HG02885 (cell line): ENCODE results near the gene WDFY2.
A peak's percentile ranks its signal among the peaks of the same experiment; 100 is the strongest.

Experiments
- ATAC-seq: cut with Tn5 transposase; IDR thresholded peaks from one replicate; pipeline ENCODE4 v1.9.1; 2021; ENCODE audit warnings: mild to moderate bottlenecking; ENCODE audit not compliant: unreplicated experiment, poor library complexity

Gene WDFY2

DNA sequence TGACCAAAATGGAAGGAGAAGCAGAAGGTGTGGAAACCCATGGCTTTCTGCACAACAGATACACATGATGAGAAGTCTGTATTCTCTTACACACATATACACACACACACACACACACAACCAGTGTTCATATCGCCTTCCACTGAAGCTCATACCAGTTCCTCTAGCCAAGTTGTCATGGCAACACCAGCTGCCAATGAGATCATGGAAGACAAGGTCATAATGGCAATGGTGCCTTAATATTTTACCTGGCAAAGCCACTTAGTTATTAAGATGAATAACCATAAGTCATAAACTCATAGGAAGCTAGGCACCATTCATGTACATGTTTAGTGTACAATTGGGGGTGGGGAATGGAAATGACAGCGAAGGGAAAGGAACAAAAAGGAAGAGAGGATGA lies 222.3 kb downstream of the WDFY2 start:
- no peak for ATAC-seq

DNA sequence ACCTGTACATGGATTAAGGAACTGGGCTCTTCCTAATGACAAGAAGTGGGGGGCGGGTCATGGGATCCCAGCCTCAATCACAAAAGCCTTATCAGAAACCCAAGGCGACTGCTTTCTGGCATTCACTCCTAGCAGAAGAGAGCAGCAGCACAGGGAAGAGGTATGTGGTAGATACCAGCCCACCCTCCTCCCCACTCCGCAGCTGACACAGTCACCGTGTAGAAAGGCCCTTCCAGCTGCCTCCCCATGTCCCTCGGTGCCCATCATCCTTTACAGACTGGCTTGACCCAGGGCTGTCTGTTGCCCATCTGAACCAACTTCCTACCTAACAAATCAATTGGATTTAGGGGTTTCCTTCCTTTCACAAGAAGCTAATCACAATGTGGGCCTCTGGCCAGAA lies 222.8 kb downstream of the WDFY2 start:
- ATAC-seq: no peak

DNA sequence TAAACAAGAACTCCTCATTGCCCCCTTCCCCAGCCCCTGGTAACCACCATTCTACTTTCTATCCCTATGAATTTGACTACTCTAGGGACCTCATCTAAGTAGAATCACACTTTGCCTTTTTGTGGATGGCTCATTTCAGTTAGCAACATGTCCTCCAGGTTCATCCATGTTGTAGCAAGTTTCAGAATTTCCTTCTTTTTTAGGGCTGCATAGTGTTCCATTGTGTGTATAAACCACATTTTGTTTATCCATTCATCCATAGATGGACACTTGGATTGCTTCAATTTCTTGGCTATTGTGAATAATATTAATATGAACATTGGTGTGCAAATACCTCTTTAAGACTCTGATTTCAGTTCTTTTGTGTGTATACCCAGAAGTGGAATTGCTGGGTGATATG lies 224.5 kb downstream of the WDFY2 start:
- ATAC-seq: no peak

DNA sequence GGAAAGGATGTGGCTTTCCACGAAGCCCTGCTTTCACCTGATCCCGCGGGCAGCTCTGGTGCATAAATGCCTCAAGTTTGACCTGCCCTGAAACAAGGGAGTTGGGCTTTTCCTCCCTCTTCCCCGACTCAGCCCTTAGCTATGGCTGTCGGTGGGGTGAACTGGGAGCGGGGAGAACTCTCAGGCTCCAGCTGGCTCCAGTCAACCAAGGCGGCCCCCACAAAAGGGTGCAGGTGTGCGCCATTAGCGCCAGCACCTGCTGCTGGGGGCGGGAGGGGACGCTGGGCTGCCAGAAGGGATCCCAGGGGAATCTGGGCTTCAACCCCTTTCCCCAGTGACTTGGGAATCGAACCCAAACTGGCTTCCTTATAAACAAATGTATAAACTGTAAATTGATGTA lies 226.8 kb downstream of the WDFY2 start:
- ATAC-seq: no peak

DNA sequence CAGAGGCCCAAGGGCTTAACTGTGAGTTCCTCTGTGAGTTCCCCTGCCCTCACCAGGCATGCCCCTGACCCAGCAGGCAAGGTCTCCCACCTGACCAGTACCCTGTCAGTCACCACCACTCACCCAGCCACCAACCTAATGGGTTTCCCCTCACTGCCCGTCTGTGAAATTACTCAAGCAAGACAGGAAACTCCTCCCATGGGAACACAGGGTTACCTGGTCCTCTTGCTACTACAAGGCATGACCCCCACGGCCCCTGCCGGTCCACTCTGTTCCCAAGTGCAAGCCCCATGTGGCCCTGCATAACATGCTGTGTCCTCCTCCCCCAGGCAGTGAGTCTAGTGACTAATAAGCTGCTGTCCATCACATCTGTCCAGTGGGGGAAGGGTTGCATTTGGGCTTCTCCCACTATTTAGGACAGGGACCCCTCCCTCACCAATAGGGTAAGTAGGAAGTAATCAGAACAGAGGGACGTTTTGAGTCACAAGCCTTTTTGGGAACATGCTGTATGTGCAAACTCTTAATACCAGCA lies 227.7 kb downstream of the WDFY2 start:
- ATAC-seq: no peak

- ATAC-seq: no peak
Observed at GRCh38 chr13:51814071-51814470, 229.8 kb downstream of the WDFY2 start.

- peak; percentile 81 for ATAC-seq
Observed at GRCh38 chr13:51814825-51815650, 230.8 kb downstream of the WDFY2 start.

DNA sequence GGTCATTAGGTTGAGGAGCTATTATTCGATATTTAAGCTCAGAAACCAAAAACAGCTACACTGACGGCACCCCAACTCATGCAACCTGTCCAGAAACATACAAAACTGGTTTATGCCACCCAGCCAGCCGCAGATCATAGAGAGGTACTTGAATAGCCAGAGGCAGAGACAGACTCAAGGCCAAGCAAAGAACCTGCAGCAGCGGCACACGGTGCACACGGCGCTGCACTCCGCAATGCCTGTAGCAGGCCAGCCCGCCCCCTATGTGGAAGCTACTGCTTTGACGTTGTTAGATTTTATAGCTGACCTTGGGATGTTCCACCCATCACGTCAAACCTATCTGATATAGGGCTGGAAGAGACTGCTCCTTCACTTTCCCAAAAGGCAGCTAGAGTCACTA lies 231.6 kb downstream of the WDFY2 start:
- ATAC-seq: no peak

GRCh38 chr13:51816604-51817249 lies 232.5 kb downstream of the WDFY2 start:
- ATAC-seq: no peak
